Tibial nerve (tissue), 4 donors: ENCODE measurements around the gene UTP14C. TPM values are rescaled to one million over a fixed set of nuclear protein-coding genes. Genes with fewer than 3 reads are reported as not detected.

Experiments
- DNase-seq, 2 donors: peaks; one replicate each; pipeline ENCODE4 v3.0.0-alpha.2; 2019; ENCODE audit warnings: low spot score in 2 of 2
- H3K27ac ChIP-seq, 4 donors: fragments of 200-600 bp; sonication (generic) in 3 of 4; one replicate each; pipeline ENCODE4 v1.5.1; 2017 to 2019; ENCODE audit warnings: mild to moderate bottlenecking in 1 of 4
- H3K27me3 ChIP-seq, 2 donors: fragments of 200-600 bp; sonication (generic) in 1 of 2; one replicate each; pipeline versions ENCODE4 v1.5.1 to v1.6.0; 2017 to 2019
- H3K36me3 ChIP-seq, 3 donors: fragments of 200-600 bp; sonication (generic); one replicate each; pipeline ENCODE4 v1.5.1; 2018 to 2019
- H3K4me1 ChIP-seq, 4 donors: fragments of 200-600 bp; sonication (generic) in 3 of 4; one replicate each; pipeline ENCODE4 v1.5.1; 2017 to 2019
- H3K4me3 ChIP-seq, 4 donors: fragments of 200-600 bp; sonication (generic) in 3 of 4; one replicate each; pipeline ENCODE4 v1.5.1; 2017 to 2019; ENCODE audit warnings: mild to moderate bottlenecking in 1 of 4, moderate library complexity in 1 of 4
- H3K9me3 ChIP-seq, 4 donors: fragments of 200-600 bp; sonication (generic) in 3 of 4; one replicate each; pipeline ENCODE4 v1.5.1; 2017 to 2019
- CTCF ChIP-seq, 5 experiments: fragments of 200-600 bp in 3 of 5; fragments of 450-650 bp in 2 of 5; sonication (generic) in 3 of 5; IDR thresholded peaks; one replicate each; pipeline ENCODE4 v1.5.1; 2016 to 2019; ENCODE audit warnings: antibody characterized with exemption in 5 of 5, mild to moderate bottlenecking in 3 of 5, moderate library complexity in 2 of 5
- EP300 ChIP-seq, 2 donors: sonication (generic); formaldehyde crosslinking; IDR thresholded peaks; one replicate each; pipeline ENCODE4 v1.6.1; 2017; ENCODE audit warnings: antibody characterized with exemption in 2 of 2, mild to moderate bottlenecking in 1 of 2
- POLR2A ChIP-seq, 2 donors: fragments of 450-650 bp; IDR thresholded peaks; one replicate each; pipeline ENCODE4 v1.6.1; 2017; ENCODE audit warnings: antibody characterized with exemption in 2 of 2, mild to moderate bottlenecking in 2 of 2, moderate library complexity in 2 of 2
- WGBS, 2 donors: methylation state at CpG; one replicate each; pipeline ENCODE4 v1.1.5; 2018; 5-methylcytosine and 5-hydroxymethylcytosine counted together
- total RNA-seq, 4 donors: library from RNA; depleted of rRNA; stranded (reverse); fragments of >200 nt; gene quantifications; one replicate each; pipeline ENCODE4 v1.1.0, GENCODE V29; 2016

The UTP14C gene
- total RNA-seq, 4 donors from 2014 or later: 14.9 to 26.7 (median 19.6) TPM

GRCh38 chr13:52003541-52003940 lies 20.9 kb upstream of the UTP14C start:
- Histone ChIP-seq H3K27ac (no peak overlapping the region), H3K4me3 (no peak overlapping the region), H3K27me3 (no peaks in the 10 kb centered on the region), H3K9me3 (no peaks in the 10 kb centered on the region), H3K4me1 (no peaks in the 10 kb centered on the region), H3K36me3 (no peaks in the 10 kb centered on the region)
- TF ChIP-seq EP300 (IDR thresholded peaks at IDR 0.05) (no peak), CTCF (IDR thresholded peaks at IDR 0.05) (no peak), POLR2A (IDR thresholded peaks at IDR 0.05) (no peak)
- DNase-seq: no peak
- WGBS, 2 donors: 82 to 83% methylated on average over 4 of the region's 4 CpGs

GRCh38 chr13:52004511-52005170 lies 19.9 kb upstream of the UTP14C start:
- H3K36me3 ChIP-seq: no peaks in the 10 kb centered on the region
- no peaks in the 10 kb centered on the region for H3K9me3 ChIP-seq
- no peaks in the 10 kb centered on the region for H3K27me3 ChIP-seq
- no peak for TF ChIP-seq CTCF (IDR thresholded peaks at IDR 0.05)
- no peak for TF ChIP-seq POLR2A (IDR thresholded peaks at IDR 0.05)
- no peak for TF ChIP-seq EP300 (IDR thresholded peaks at IDR 0.05)
- WGBS, 2 donors: 82 to 84% methylated on average over 4 to 7 of the region's 7 CpGs
- DNase-seq: no peak
- no peak overlapping the region for H3K4me3 ChIP-seq
- no peaks in the 10 kb centered on the region for H3K4me1 ChIP-seq
- H3K27ac ChIP-seq: no peak overlapping the region

GRCh38 chr13:52005841-52006522 lies 18.5 kb upstream of the UTP14C start:
- 89 to 92% methylated on average over 13 of the region's 13 CpGs for WGBS, 2 donors
- no peak for DNase-seq
- Histone ChIP-seq H3K27ac (no peak overlapping the region), H3K4me3 (no peak overlapping the region), H3K9me3 (no peaks in the 10 kb centered on the region), H3K27me3 (no peaks in the 10 kb centered on the region), H3K4me1 (peaks cover 0 to 12% (median 0%) of the 10 kb centered on the region in 4 donors), H3K36me3 (no peaks in the 10 kb centered on the region)
- no peak for TF ChIP-seq EP300 (IDR thresholded peaks at IDR 0.05)
- TF ChIP-seq CTCF (IDR thresholded peaks at IDR 0.05): no peak
- no peak for TF ChIP-seq POLR2A (IDR thresholded peaks at IDR 0.05)

- Histone ChIP-seq H3K4me1 (peaks cover 0 to 14% (median 0%) of the 10 kb centered on the region in 4 donors), H3K9me3 (no peaks in the 10 kb centered on the region), H3K36me3 (no peaks in the 10 kb centered on the region), H3K27me3 (no peaks in the 10 kb centered on the region), H3K4me3 (no peak overlapping the region), H3K27ac (no peak overlapping the region)
- DNase-seq: no peak
- 85 to 87% methylated on average over 8 of the region's 8 CpGs for WGBS, 2 donors
- TF ChIP-seq EP300 (IDR thresholded peaks at IDR 0.05) (no peak), CTCF (IDR thresholded peaks at IDR 0.05) (no peak), POLR2A (IDR thresholded peaks at IDR 0.05) (no peak)
These were observed 17.8 kb upstream of the UTP14C start for GRCh38 chr13:52006523-52007245.

- DNase-seq: no peak
- TF ChIP-seq CTCF (IDR thresholded peaks at IDR 0.05) (no peak), POLR2A (IDR thresholded peaks at IDR 0.05) (no peak), EP300 (IDR thresholded peaks at IDR 0.05) (no peak)
- 56 to 58% methylated on average over 6 of the region's 6 CpGs for WGBS, 2 donors
- H3K9me3 ChIP-seq: no peaks in the 10 kb centered on the region
- no peak overlapping the region for H3K4me3 ChIP-seq
- no peak overlapping the region for H3K27ac ChIP-seq
- peaks cover 4 to 38% (median 9%) of the 10 kb centered on the region in 4 donors for H3K4me1 ChIP-seq
- no peaks in the 10 kb centered on the region for H3K36me3 ChIP-seq
- no peaks in the 10 kb centered on the region for H3K27me3 ChIP-seq
These were observed 14.5 kb upstream of the UTP14C start for GRCh38 chr13:52009946-52010345.
